Epithelial cell of proximal tubule (primary cell): ENCODE measurements around the gene B3GLCT. TPM values are rescaled to one million over a fixed set of nuclear protein-coding genes. Genes with fewer than 3 reads are reported as not detected.
A peak's percentile ranks its signal among the peaks of the same experiment; 100 is the strongest.

Experiments
- DNase-seq: peaks from one replicate; pipeline ENCODE4 v3.0.0-alpha.2; 2011; ENCODE audit warnings: low read depth
- H3K4me3 ChIP-seq: 2 replicates; pipeline ENCODE4 v1.5.1; 2011; ENCODE audit warnings: low read depth, mild to moderate bottlenecking, low read length
- CTCF ChIP-seq: conservative IDR thresholded peaks from 2 replicates; pipeline ENCODE4 v1.5.1; 2012; ENCODE audit warnings: low read depth, mild to moderate bottlenecking, low read length
- total RNA-seq: library from RNA; depleted of rRNA; stranded (reverse); fragments of >200 nt; gene quantifications from 2 replicates; pipeline ENCODE4 v1.2.3, GENCODE V29; 2015

Gene B3GLCT
- total RNA-seq, result 5.8 and 7.7 TPM in 2 replicates

GRCh38 chr13:31199849-31200636, at the start of gene B3GLCT:
TSS of gene B3GLCT (plus strand) at chr13:31199975. CDS start at chr13:31200085, 110 bp downstream.
- peak within 1 kb of the TSS; percentile 77 for H3K4me3 ChIP-seq
- no peak for DNase-seq
- TF ChIP-seq CTCF, result peak; percentile 74

- H3K4me3 ChIP-seq, result no peak overlapping the region
- DNase-seq, result no peak
- no peak for TF ChIP-seq CTCF
Measured at GRCh38 chr13:31150315-31150985, 49.3 kb upstream of the B3GLCT start.

GRCh38 chr13:31151837-31152236, 47.9 kb upstream of the B3GLCT start:
- no peak for TF ChIP-seq CTCF

GRCh38 chr13:31154939-31155338, 44.8 kb upstream of the B3GLCT start:
- no peak for DNase-seq

More at GRCh38 chr13:31151837-31152236, 47.9 kb upstream of the B3GLCT start:
- DNase-seq, result no peak
- no peak overlapping the region for H3K4me3 ChIP-seq

GRCh38 chr13:31159306-31159705, 40.5 kb upstream of the B3GLCT start:
- H3K4me3 ChIP-seq, result peak overlapping the region; percentile 88
- DNase-seq, result no peak
- TF ChIP-seq CTCF, result no peak

More at GRCh38 chr13:31154939-31155338, 44.8 kb upstream of the B3GLCT start:
- TF ChIP-seq CTCF, result no peak
- H3K4me3 ChIP-seq, result no peak overlapping the region

- no peak for TF ChIP-seq CTCF
- no peak for DNase-seq
- H3K4me3 ChIP-seq, result peak overlapping the region; percentile 88
Measured at GRCh38 chr13:31160857-31161556, 38.8 kb upstream of the B3GLCT start.
